SIG-M5 treated with dmso at 0.1 percent for 504 hours (cell line): ENCODE results near the gene NEU2.
A peak's percentile ranks its signal among the peaks of the same experiment; 100 is the strongest.

Experiments used
- DNase-seq: peaks from one replicate; lab custom pipeline; 2025; ENCODE audit not compliant: unreplicated experiment; lab: John Stamatoyannopoulos, UW

The NEU2 gene

GRCh38 chr2:233074106-233074505, 41.6 kb downstream of the NEU2 start:
- DNase-seq = no peak

GRCh38 chr2:233075141-233075965, 42.9 kb downstream of the NEU2 start:
- DNase-seq = peak; percentile 55

- peak; percentile 63 for DNase-seq
Observed at GRCh38 chr2:233075966-233076339, 43.5 kb downstream of the NEU2 start.

- DNase-seq = no peak
Observed at GRCh38 chr2:233076749-233077148, 44.3 kb downstream of the NEU2 start.

- peak; percentile 29 for DNase-seq
Observed at GRCh38 chr2:233079473-233079877, 47.0 kb downstream of the NEU2 start.

GRCh38 chr2:233079953-233080835, 47.7 kb downstream of the NEU2 start:
- peak; percentile 79 for DNase-seq

GRCh38 chr2:233080836-233081229, 48.4 kb downstream of the NEU2 start:
- no peak for DNase-seq

- peak; percentile 97 for DNase-seq
Observed at GRCh38 chr2:233081232-233081730, 48.8 kb downstream of the NEU2 start.

- DNase-seq = no peak
Observed at GRCh38 chr2:233081731-233082221, 49.3 kb downstream of the NEU2 start.

GRCh38 chr2:233082222-233082930, 49.9 kb downstream of the NEU2 start:
- peak; percentile 87 for DNase-seq

- DNase-seq = peak; percentile 76
Observed at GRCh38 chr2:233082931-233083755, 50.7 kb downstream of the NEU2 start.

- DNase-seq = no peak
Observed at GRCh38 chr2:233083782-233084181, 51.3 kb downstream of the NEU2 start.

GRCh38 chr2:233084488-233084887, 52.0 kb downstream of the NEU2 start:
- peak; percentile 45 for DNase-seq
